Natural killer cell treated with Interleukin-12 subunit alpha and Interleukin-12 subunit beta and Interleukin-15 and Interleukin-18, amount 100 ng/mL, for 72 hours (primary cell): ENCODE results near the gene PMAIP1. TPM values are rescaled to one million over a fixed set of nuclear protein-coding genes. Genes with fewer than 3 reads are reported as not detected.
A peak's percentile ranks its signal among the peaks of the same experiment; 100 is the strongest.
"Not testable (repeated sequence)": the region's sequence is repeated elsewhere in the genome, so short reads cannot be mapped to it uniquely, and the experiment has no call there.

Experiments used
- ATAC-seq, 2 donors: fragments of 150-1000 bp; cut with Tn5 transposase in 1 of 2; sonication (Bioruptor Pico), chemical (Tn5 transposase) in 1 of 2; 2 replicates each; pipeline ENCODE4 v1.10.0; 2021
- DNase-seq: peaks from one replicate; pipeline ENCODE4 v3.0.0; 2022; ENCODE audit warnings: low spot score
- H3K27ac Mint-ChIP-seq, 2 donors: 1 replicate in 1 of 2; 2 replicates in 1 of 2; pipeline ENCODE4 v1.8.0; 2022; ENCODE audit warnings: mixed read lengths in 2 of 2, mild to moderate bottlenecking in 1 of 2, moderate library complexity in 1 of 2
- H3K27me3 Mint-ChIP-seq, 2 donors: 1 replicate in 1 of 2; 2 replicates in 1 of 2; pipeline ENCODE4 v1.8.0; 2022; ENCODE audit warnings: mixed read lengths in 2 of 2
- H3K36me3 Mint-ChIP-seq: one replicate; pipeline ENCODE4 v1.8.0; 2022; ENCODE audit warnings: mixed read lengths
- H3K4me1 Mint-ChIP-seq, 2 donors: 1 replicate in 1 of 2; 2 replicates in 1 of 2; pipeline ENCODE4 v1.8.0; 2022; ENCODE audit warnings: low read depth in 2 of 2, mixed read lengths in 2 of 2, mild to moderate bottlenecking in 1 of 2
- H3K4me3 Mint-ChIP-seq: one replicate; pipeline ENCODE4 v1.8.0; 2022; ENCODE audit warnings: mixed read lengths
- H3K9me3 Mint-ChIP-seq: 2 replicates; pipeline ENCODE4 v1.8.0; 2022; ENCODE audit warnings: mixed read lengths
- total RNA-seq, 2 donors: library from RNA; stranded (reverse); gene quantifications; one replicate each; pipeline ENCODE4 v1.2.3, GENCODE V29; 2022

Gene PMAIP1
- total RNA-seq, 2 donors from 2014 or later = 48.8 to 76.0 TPM

DNA sequence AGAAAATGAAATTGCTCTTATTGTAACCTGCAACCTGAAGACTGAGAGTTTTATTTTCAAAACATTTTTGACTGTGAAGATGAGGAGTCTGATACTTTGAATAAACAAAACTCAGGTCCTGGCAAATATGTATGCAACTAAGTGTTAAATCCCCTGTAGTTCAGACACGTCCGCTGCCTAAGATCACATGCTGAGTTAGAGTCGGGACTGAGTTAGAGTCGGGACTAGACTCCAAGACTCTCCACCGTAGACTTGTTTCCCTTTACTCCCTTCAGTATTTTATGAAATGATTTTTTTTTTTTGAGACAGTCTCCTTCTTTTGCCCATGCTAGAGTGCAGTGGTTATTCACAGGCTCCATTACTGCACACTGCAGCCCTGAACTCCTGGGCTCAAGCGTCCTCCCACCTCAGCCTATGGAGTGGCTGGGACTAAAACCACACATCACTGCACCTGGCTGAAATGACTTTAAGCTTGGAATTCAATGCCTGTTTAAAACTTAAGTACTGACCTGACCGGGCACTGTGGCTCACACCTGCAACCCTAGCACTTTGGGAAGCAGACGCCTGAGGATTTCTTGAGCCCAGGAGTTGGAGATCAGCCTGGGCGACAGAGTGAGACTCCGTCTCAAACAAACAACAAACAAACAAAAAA is 28.0 kb upstream of the PMAIP1 start:
- Mint-ChIP-seq H3K9me3 (no peaks in the 10 kb centered on the region), H3K27ac (no peak overlapping the region), H3K4me3 (no peak overlapping the region), H3K27me3 (peaks cover 0 to 5% of the 10 kb centered on the region in 2 donors), H3K36me3 (no peaks in the 10 kb centered on the region), H3K4me1 (peaks cover 7 to 9% of the 10 kb centered on the region in 2 donors)
- DNase-seq (no peak), ATAC-seq (no peak)

DNA sequence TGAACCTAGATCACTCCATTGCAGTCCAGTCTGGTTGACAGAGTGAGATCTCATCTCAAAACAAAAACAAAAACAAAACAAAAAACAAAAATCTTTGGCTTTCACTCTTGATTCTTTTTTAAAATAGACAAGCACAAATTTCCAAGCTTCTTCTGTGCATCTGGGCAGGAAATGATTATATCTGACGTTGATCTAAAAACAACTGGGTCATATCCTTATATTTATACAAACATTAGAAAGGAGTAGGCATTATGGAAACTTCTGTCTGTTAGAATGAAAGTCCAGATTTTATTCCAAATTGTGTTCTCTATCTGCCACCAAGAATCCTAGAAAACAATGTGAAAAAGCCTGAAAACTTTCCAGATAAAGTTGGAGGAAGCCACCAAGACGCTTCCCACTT is 26.2 kb upstream of the PMAIP1 start:
- Mint-ChIP-seq H3K36me3 (no peaks in the 10 kb centered on the region), H3K4me1 (peaks cover 9 to 10% of the 10 kb centered on the region in 2 donors), H3K27ac (peak overlapping the region in 1 of 2 donors; percentile 19), H3K4me3 (no peak overlapping the region), H3K27me3 (peaks cover 0 to 3% of the 10 kb centered on the region in 2 donors), H3K9me3 (no peaks in the 10 kb centered on the region)
- no peak for ATAC-seq
- DNase-seq = no peak

DNA sequence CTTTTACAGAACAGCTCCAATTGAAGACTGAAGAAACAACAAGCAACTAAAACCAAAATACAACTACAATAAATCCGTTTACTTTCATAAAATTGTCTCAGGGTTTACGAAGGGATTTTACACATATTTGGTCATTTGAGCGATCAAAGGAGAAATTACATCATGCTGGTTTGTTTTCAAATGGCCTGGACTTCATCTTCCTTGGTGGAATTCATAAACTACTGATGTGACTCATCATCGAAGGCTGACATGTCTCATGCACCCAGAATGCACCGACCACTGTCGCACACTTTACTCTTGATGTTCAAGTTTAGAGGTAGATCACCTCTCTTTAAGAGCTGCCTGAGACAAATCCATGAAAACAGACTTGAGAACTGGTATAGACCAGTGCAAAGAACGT is 25.6 kb upstream of the PMAIP1 start:
- Mint-ChIP-seq H3K4me1 (peaks cover 9 to 10% of the 10 kb centered on the region in 2 donors), H3K4me3 (no peak overlapping the region), H3K36me3 (no peaks in the 10 kb centered on the region), H3K27ac (no peak overlapping the region), H3K9me3 (no peaks in the 10 kb centered on the region), H3K27me3 (peaks cover 0 to 3% of the 10 kb centered on the region in 2 donors)
- DNase-seq = no peak
- no peak for ATAC-seq

DNA sequence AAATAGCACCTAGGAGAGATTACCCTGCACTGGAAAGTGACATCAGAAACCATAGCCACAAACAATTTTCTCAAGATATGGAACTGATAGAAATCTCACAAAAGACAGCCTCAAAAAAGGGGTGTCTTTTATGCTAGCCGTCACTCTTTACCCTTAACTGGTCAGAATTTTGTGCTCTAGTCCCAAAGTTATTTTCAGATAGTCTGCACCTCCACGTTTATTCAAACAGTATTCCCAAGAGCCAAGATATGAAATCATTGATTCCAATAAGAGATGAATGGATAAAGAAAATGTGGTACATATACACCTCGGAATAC is 23.5 kb upstream of the PMAIP1 start:
- H3K27ac Mint-ChIP-seq = no peak overlapping the region

DNA sequence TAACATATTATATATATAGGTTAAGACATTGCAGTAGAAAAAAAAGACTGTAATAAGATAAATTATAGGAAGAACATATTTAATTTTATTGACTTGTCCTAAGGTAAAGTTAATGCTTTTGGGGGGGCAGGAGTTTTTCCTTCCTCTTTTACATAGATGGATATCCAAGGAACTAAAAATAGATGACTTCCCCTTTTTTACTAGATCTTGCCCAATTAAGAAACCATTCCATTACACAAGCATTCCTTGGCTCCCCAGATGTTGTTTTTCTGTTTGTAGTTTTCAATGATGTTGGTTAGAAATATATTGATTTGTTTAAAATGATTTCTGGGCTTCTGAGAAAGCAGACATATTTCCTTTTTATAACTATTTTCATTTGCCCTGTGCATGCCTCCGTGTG is 22.4 kb upstream of the PMAIP1 start:
- Mint-ChIP-seq H3K4me3 (peak overlapping the region; percentile 8), H3K4me1 (peaks cover 19% of the 10 kb centered on the region in 2 donors), H3K36me3 (no peaks in the 10 kb centered on the region), H3K9me3 (no peaks in the 10 kb centered on the region), H3K27me3 (peaks cover 0 to 3% of the 10 kb centered on the region in 2 donors), H3K27ac (no peak overlapping the region)
- DNase-seq (no peak), ATAC-seq (no peak)

More for the DNA sequence above, 23.5 kb upstream of the PMAIP1 start:
- ATAC-seq (no peak), DNase-seq (no peak)
- H3K9me3 Mint-ChIP-seq = no peaks in the 10 kb centered on the region
- no peaks in the 10 kb centered on the region for H3K36me3 Mint-ChIP-seq
- no peak overlapping the region for H3K4me3 Mint-ChIP-seq
- H3K27me3 Mint-ChIP-seq = peaks cover 0 to 3% of the 10 kb centered on the region in 2 donors
- H3K4me1 Mint-ChIP-seq = peaks cover 9 to 10% of the 10 kb centered on the region in 2 donors

DNA sequence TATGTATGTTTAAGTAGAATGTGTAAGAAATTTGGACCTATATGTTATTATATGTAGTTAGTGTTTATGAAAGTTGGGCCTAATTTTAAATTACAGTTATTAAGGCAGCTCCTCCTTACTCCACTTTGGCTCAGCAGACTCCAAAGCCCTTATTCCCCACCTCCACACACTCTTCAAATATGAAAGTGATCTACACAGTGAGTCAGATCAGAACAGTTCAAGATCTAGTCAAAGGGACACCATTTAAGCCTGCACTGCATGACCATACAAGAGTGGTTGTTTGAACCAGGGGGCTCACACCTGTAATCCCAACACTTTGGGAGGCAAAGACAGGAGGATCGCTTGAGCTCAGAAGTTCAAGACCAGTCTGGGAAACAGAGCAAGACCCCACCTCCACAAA is 21.2 kb upstream of the PMAIP1 start:
- ATAC-seq = peak; percentile 70 to 78

DNA sequence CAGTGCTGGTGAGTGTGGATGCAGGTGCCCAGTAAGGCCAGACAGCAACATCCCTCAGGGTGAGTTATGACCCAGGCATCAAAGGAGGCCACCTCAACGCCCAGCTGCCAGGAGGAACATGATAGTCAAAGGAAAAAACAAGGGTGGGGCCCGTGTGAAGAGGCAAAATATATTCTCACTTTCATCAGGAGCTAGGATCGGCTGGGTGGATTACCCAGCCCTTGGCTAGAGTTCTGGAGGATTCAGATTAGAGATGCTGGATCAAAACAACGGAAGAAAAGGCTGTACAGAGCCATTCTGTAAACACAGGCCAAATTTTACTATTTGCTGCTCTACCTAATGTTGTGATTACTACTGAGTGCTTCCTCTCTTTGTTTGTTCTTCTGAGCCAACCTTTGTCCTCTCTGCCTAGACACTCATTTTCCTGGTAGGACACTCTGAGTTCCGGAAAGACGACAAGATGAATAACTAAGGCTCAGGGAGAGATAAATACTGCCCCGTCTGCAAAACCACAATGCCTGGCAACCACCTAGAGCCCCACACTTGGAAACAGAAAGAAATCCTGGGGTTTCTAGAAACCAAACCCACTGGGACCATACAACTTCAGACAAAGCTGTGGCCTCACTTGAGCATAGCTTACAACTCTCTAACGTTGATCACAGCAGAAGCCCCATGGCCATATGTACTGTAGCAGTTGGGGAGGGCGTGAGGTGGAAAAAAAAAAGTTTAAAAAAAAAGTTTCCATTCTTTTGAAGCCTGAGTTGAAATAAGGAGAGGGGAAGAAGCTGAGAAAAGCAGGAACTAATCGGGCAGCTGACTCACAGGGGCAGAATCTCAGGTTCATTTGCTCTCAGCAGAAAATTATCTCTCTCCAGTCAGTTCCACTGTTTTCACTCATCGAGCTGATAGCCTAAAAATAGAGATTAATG is 17.8 kb upstream of the PMAIP1 start:
- Mint-ChIP-seq H3K4me1 (peaks cover 42 to 43% of the 10 kb centered on the region in 2 donors), H3K27me3 (no peaks in the 10 kb centered on the region)
- no peak for DNase-seq

More for the DNA sequence above, 21.2 kb upstream of the PMAIP1 start:
- peaks cover 0 to 3% of the 10 kb centered on the region in 2 donors for H3K27me3 Mint-ChIP-seq
- H3K9me3 Mint-ChIP-seq = no peaks in the 10 kb centered on the region
- no peak overlapping the region for H3K4me3 Mint-ChIP-seq
- H3K27ac Mint-ChIP-seq = no peak overlapping the region
- peaks cover 29 to 30% of the 10 kb centered on the region in 2 donors for H3K4me1 Mint-ChIP-seq
- no peaks in the 10 kb centered on the region for H3K36me3 Mint-ChIP-seq
- no peak for DNase-seq

DNA sequence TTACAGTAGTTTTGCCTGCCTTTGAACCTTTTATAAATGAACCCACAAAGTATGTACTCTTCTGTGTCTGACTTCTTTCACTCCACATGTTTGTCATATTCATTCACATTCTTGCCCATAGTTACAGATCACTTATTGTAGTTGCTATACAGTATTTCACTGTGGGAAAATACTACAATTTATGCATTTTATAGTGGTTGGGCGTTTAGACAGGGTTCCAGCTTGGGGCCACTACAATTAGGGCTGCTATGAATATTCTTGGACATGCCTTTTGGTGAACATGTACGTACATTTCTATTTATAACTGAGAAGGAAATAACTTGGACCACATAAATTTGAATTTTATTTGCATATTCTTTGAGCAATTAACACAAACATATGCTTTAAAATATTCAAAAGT is 15.4 kb upstream of the PMAIP1 start:
- ATAC-seq = no peak
- Mint-ChIP-seq H3K27me3 (no peaks in the 10 kb centered on the region), H3K4me1 (peaks cover 39 to 52% of the 10 kb centered on the region in 2 donors), H3K36me3 (no peaks in the 10 kb centered on the region), H3K9me3 (no peaks in the 10 kb centered on the region), H3K4me3 (peak overlapping the region; percentile 0), H3K27ac (peak overlapping the region; percentile 21 to 46)
- no peak for DNase-seq

More for the DNA sequence above, 17.8 kb upstream of the PMAIP1 start:
- Mint-ChIP-seq H3K4me3 (peak overlapping the region; percentile 5), H3K36me3 (no peaks in the 10 kb centered on the region), H3K9me3 (no peaks in the 10 kb centered on the region), H3K27ac (peak overlapping the region in 1 of 2 donors; percentile 72)
- ATAC-seq = peak; percentile 28 to 43

DNA sequence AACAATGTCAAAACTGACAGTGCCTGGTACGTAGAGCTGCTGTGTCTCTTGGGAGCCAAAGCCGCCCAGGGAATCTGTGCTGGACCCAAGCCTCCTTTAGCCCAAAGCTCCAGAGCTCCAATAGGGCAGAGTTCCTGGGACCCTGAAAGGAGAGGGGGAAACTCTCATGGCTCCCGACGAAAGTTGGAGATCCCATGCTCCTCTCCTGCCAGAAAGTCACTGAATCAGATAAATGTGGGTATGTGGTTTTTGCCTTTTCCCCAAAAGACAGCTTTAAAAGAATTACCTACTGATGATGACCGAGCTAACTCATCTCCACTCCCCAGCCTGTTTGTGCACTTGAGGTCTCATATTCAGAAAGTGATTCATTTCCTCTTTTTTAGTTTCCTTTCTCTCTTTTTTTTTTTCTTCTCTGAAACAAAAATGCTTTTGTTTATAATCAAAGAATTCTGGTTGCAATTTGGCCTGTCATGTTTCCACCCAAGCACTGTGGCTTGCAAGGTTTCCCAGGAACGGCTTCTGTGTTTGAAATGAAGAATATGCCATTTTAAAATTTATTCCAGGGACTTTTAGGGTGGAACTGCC is 14.1 kb upstream of the PMAIP1 start:
- Mint-ChIP-seq H3K9me3 (no peaks in the 10 kb centered on the region), H3K27ac (peak overlapping the region; percentile 48 to 91), H3K4me1 (peaks cover 39 to 52% of the 10 kb centered on the region in 2 donors), H3K36me3 (no peaks in the 10 kb centered on the region), H3K4me3 (peak overlapping the region; percentile 56), H3K27me3 (no peaks in the 10 kb centered on the region)
- DNase-seq = no peak
- peak; percentile 84 to 92 for ATAC-seq

DNA sequence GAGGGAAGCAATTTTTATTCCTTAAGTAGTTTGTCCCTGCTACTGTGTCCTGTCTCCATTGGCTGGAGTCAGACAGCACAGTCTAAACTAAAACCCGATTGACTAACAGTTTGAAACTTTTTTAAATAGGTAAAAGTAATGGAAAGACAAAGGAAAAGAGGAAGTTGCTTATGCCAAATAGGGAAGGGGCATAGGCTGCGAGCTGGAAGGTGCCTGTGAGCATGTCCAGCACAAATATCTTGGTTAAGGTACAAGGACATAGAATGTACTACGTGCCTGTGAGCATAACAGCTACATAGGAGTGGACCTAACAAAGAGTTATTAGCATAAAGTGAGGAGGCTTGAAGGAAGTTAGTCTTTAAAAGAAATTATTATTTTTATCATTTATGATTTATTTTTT is 13.4 kb upstream of the PMAIP1 start:
- not testable (repeated sequence) for H3K36me3 Mint-ChIP-seq, H3K9me3 Mint-ChIP-seq, DNase-seq, H3K27me3 Mint-ChIP-seq, ATAC-seq
- Mint-ChIP-seq H3K27ac (peak overlapping the region; percentile 48 to 91), H3K4me1 (peaks cover 39 to 57% of the 10 kb centered on the region in 2 donors), H3K4me3 (peak overlapping the region; percentile 56)

DNA sequence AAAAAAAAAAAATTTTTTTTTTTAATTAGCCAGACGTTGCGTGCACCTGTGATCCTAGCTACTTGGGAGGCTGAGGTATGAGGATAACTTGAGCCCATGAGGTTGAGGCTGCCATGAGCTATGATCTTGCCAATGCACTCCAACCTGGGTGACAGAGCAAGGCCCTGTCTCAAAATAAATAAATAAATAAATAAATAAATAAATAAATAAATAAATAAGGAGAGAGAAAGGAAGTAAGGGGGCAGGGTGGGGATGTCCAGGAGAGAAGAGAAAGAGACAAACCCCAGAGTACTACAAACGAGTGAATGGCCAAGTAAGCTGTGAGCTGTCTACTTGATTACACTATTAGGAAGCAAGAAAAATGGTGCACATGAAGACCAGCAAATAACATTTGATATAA is 7.7 kb upstream of the PMAIP1 start:
- Mint-ChIP-seq H3K9me3 (no peaks in the 10 kb centered on the region), H3K36me3 (no peaks in the 10 kb centered on the region), H3K27me3 (no peaks in the 10 kb centered on the region), H3K27ac (no peak overlapping the region), H3K4me3 (no peak overlapping the region), H3K4me1 (peaks cover 3 to 16% of the 10 kb centered on the region in 2 donors)
- DNase-seq (no peak), ATAC-seq (no peak)

DNA sequence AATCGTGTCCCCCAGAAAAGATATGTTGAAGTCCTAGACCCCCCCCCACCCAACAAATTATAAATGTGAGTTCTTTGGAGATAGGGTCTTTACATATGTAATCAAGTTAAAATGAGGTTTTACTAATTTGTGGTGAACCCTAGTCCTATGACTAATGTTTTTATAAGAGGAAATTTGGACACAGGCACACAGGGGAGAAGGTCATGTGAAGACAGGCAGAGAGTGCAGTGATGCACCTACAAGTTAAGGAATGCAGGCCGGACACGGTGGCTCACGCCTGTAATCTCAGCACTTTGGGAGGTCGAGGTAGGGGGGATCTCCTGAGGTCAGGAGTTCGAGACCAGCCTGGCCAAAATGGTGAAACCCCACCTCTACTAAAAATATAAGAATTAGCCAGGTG is 5.8 kb upstream of the PMAIP1 start:
- no peaks in the 10 kb centered on the region for H3K27me3 Mint-ChIP-seq
- H3K27ac Mint-ChIP-seq = no peak overlapping the region
- peaks cover 10 to 25% of the 10 kb centered on the region in 2 donors for H3K4me1 Mint-ChIP-seq
- no peaks in the 10 kb centered on the region for H3K36me3 Mint-ChIP-seq
- ATAC-seq (no peak), DNase-seq (no peak)
- no peak overlapping the region for H3K4me3 Mint-ChIP-seq
- H3K9me3 Mint-ChIP-seq = no peaks in the 10 kb centered on the region

DNA sequence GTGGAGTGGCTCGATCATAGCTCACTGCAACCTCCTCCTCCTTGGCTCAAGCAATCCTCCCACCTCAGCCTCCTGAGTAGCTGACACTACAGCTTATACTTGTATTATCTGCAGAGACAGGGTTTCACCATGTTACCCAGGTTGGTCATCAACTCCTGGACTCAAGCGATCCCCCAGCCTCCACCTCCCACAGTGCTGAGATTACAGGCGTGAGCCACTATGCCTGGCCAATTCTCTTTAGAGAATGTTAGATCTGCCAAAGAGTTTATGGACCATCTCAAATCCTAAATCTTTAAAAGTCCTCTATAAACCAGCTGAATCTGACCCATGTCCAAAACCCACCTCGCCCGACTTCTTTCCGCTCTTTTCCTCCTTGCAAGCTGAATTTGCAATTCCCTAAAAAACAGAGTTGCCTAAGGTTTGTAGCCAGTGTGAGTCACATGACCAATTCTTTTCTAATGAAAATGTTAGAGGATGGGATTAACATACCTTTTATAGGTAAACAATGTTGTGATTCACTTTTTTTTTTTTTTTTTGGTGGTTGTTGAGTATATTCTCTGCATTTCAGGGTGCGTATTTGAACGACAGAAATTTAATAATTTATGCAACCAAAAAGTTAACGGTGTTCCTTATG is 2.4 kb upstream of the PMAIP1 start:
- Mint-ChIP-seq H3K27ac (no peak overlapping the region), H3K4me1 (peaks cover 25 to 35% of the 10 kb centered on the region in 2 donors), H3K36me3 (peaks cover 16% of the 10 kb centered on the region), H3K4me3 (no peak overlapping the region), H3K27me3 (no peaks in the 10 kb centered on the region), H3K9me3 (no peaks in the 10 kb centered on the region)
- DNase-seq = no peak
- no peak for ATAC-seq
